ENCODE measurements around the gene SPATA12.

- TF ChIP-seq, protein P1, sequence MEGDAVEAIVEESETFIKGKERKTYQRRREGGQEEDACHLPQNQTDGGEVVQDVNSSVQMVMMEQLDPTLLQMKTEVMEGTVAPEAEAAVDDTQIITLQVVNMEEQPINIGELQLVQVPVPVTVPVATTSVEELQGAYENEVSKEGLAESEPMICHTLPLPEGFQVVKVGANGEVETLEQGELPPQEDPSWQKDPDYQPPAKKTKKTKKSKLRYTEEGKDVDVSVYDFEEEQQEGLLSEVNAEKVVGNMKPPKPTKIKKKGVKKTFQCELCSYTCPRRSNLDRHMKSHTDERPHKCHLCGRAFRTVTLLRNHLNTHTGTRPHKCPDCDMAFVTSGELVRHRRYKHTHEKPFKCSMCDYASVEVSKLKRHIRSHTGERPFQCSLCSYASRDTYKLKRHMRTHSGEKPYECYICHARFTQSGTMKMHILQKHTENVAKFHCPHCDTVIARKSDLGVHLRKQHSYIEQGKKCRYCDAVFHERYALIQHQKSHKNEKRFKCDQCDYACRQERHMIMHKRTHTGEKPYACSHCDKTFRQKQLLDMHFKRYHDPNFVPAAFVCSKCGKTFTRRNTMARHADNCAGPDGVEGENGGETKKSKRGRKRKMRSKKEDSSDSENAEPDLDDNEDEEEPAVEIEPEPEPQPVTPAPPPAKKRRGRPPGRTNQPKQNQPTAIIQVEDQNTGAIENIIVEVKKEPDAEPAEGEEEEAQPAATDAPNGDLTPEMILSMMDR (IDR thresholded peaks at IDR 0.05), result no peak
- TF ChIP-seq POLR2A (IDR thresholded peaks at IDR 0.05) (no peak), POLR2AphosphoS5 (IDR thresholded peaks at IDR 0.05) (no peak), EP300 (IDR thresholded peaks at IDR 0.05; ENCODE audit: low read depth) (no peak)
Observed at GRCh38 chr3:57105585-57105984, 45.1 kb downstream of the SPATA12 start.
